Metanephros (tissue), 1 donor: ENCODE data around the gene EXD3. TPM values are rescaled to one million over a fixed set of nuclear protein-coding genes. Genes with fewer than 3 reads are reported as not detected.

Experiments used
- total RNA-seq: library from RNA; depleted of rRNA; stranded (reverse); fragments of >200 nt; gene quantifications from one replicate; pipeline ENCODE4 v1.2.3, GENCODE V29; 2014

Gene EXD3, protein sequence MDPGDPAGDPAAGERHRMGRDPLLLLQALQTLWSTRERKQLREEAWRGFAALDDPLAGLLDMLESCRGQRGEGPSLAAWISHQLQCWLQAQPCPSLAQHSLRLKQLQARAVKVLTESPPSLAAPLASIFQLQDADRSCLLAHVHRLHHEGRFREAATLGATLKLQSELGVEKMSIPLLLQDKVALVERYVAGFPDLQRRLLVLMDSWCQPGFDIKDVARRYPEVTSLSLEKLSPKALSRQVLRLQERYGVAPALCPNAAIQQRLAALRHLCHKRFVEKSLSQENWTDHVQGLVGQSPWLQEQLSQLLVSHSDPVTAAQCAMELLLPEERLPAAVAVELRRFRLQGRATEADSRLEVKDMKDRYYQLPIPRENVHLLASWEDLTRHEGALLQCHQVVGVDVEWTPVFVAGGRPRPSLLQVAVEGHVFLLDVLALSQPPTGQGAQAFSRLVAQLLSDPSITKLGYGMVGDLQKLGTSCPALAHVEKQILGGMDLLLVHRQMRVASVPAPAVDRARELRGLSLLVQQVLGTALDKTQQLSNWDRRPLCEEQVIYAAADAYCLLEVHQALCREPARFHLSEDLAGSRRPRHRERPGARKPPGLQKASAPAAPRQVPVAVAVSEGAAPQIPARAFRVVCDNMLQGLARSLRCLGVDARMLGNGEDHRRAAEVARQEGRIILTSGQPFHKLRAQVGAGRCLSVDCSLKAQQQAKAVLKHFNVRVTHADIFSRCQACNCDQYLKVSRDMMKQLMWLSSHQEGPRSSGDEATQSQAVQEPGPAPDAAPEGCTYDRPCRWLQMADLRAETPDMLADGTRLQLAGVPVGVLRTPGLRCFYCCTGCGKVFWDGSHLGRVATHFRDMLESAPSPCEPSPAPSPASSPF
- total RNA-seq, result 32.1 TPM

GRCh38 chr9:137422604-137423513 lies at the start of gene EXD3, which contains the start of gene NOXA1:
TSS of gene EXD3 (minus strand) at chr9:137423162. CDS start at chr9:137395357, 27,805 bp downstream.
TSS of gene NOXA1 (plus strand) at chr9:137423393. CDS start at chr9:137423530, 137 bp downstream.

GRCh38 chr9:137459152-137459600 lies 36.2 kb upstream of the EXD3 start, which contains the start of gene NSMF:
TSS of gene NSMF (minus strand) at chr9:137459334. CDS start at chr9:137459102, 232 bp downstream.

DNA sequence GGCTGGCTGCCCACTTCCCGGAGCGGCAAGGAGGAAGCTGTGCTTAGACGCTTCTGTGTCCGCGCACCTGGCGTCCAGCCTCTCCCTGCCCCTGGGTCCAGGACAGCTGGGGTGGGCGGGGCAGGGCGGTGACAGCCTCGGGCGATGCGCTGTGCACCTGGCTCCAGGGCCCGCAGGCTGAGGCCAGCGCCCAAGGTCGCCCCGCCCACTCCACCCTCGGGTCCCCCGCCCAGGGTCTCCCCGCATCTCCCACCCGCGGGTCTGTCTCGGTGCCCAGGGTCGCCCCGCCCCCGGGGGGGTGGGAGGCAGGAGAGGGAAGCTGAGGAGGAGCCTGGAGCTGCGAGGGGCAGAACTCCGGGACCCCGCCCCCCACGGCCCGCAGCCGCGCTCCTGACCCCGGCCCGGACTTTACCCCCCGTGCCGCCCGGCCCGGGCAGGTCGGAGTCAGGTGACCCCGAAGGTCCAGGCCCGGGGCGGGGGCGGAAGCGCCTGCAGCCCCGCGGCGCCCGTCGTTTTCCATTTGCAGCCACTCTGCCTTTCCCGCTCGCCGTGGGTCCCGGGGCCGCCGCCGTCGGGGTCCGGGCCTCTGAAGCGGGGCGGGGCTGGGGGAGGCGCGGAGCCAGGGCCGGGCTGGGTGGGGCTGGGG lies 18.4 kb upstream of the EXD3 start, which contains the start of gene ENTPD8:
Gene ENTPD8 (minus strand): TSS at position 69 of the 646 bp plus-strand sequence. CDS start 3,072 bp downstream, outside the sequence.

GRCh38 chr9:137302118-137302448 lies 120.9 kb downstream of the EXD3 start, which contains the start of gene NRARP:
TSS of gene NRARP (minus strand) at chr9:137302271. CDS start at chr9:137301928, 343 bp downstream.

DNA sequence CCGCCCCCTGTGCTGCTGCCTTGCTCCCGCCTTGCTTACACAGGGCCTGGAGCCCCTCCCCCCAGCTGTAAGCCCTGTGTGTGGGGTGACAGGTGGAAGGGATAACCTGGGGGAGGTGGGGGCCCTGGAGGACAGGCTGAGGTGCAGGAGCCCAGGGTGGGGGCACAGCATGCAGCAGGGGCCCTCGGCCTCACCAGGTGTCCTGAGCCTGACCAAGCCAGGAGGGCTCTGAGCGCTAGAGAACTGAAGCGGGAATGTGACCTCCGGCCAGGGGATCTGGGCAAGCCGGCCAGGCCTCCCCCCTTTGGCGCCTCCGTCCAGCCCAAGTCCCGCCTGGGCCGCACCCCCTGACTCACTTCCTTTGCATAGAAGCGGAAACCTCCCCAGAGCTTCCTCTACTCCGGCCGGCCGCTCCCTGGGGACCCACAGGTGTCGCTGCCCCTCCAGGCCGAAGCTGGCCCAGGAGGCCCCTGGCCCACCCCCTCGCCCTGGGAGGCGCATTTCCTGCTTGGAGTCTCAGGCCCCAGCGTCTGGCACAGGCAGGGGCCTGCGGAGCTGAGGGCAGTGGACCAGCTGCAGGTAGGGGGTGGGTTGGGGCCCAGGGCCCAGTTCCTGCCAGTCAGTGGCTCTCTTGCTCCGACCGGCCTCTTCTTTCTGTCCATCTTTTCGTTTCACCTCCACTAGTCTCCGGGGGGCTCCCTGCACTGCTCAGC lies 145.5 kb downstream of the EXD3 start, which contains the start of gene TOR4A:
Gene TOR4A (plus strand): TSS at position 398 of the 713 bp plus-strand sequence. CDS start 964 bp downstream, outside the sequence.

Other genes with a start within 250 kb of the EXD3 start
- 44.7 TPM for gene ANAPC2, start 234.6 kb downstream of the EXD3 start, total RNA-seq
- gene SSNA1, start 234.5 kb downstream of the EXD3 start, total RNA-seq, result 35.3 TPM
- gene TPRN, start 222.4 kb downstream of the EXD3 start, total RNA-seq, result 8.2 TPM
- gene TMEM203, start 217.5 kb downstream of the EXD3 start, total RNA-seq, result 32.5 TPM
- 10.3 TPM for gene NDOR1, start 217.5 kb downstream of the EXD3 start, total RNA-seq
- gene RNF208, start 200.9 kb downstream of the EXD3 start, total RNA-seq, result 4.1 TPM
- gene CYSRT1, start 198.0 kb downstream of the EXD3 start, total RNA-seq, result 0.76 TPM
- 0.70 TPM for gene RNF224, start 195.7 kb downstream of the EXD3 start, total RNA-seq
- gene SLC34A3, start 192.3 kb downstream of the EXD3 start, total RNA-seq, result 3.0 TPM
- 172 TPM for gene TUBB4B, start 181.9 kb downstream of the EXD3 start, total RNA-seq
- gene STPG3, start 171.9 kb downstream of the EXD3 start, total RNA-seq, result not detected
- gene NELFB, start 167.8 kb downstream of the EXD3 start, total RNA-seq, result 48.3 TPM
- 12.5 TPM for gene TOR4A, start 145.4 kb downstream of the EXD3 start, total RNA-seq
- gene NRARP, start 120.9 kb downstream of the EXD3 start, total RNA-seq, result 10.1 TPM
- gene NOXA1, start 231 bp upstream of the EXD3 start, total RNA-seq, result 5.3 TPM
- gene ENTPD8, start 18.2 kb upstream of the EXD3 start, total RNA-seq, result 1.1 TPM
- gene NSMF, start 36.2 kb upstream of the EXD3 start, total RNA-seq, result 27.0 TPM
- 4.3 TPM for gene PNPLA7, start 127.2 kb upstream of the EXD3 start, total RNA-seq
- gene MRPL41, start 128.7 kb upstream of the EXD3 start, total RNA-seq, result 33.3 TPM
- gene DPH7, start 155.8 kb upstream of the EXD3 start, total RNA-seq, result 34.1 TPM
- gene ZMYND19, start 167.3 kb upstream of the EXD3 start, total RNA-seq, result 12.1 TPM
- 39.9 TPM for gene ARRDC1, start 182.5 kb upstream of the EXD3 start, total RNA-seq
- gene EHMT1, start 195.8 kb upstream of the EXD3 start, total RNA-seq, result 96.8 TPM